H9 (cell line): ENCODE measurements around the gene SUMF1. TPM values are rescaled to one million over a fixed set of nuclear protein-coding genes. Genes with fewer than 3 reads are reported as not detected.

Source experiments
- DNase-seq: peaks from one replicate; pipeline ENCODE4 v3.0.0-alpha.2; 2017
- H2AFZ ChIP-seq: one replicate; pipeline ENCODE4 v1.6.1; 2013; ENCODE audit warnings: mild to moderate bottlenecking, low read length, control low read depth, moderate library complexity
- H2AK5ac ChIP-seq: 2 replicates; pipeline ENCODE4 v1.6.1; 2013; ENCODE audit warnings: low read length, control low read depth, mixed read lengths; ENCODE audit not compliant: insufficient read length
- H2BK120ac ChIP-seq: one replicate; pipeline ENCODE4 v1.6.1; 2013; ENCODE audit warnings: low read depth, mild to moderate bottlenecking, low read length, control low read depth, inconsistent platforms; ENCODE audit not compliant: poor library complexity, severe bottlenecking
- H2BK12ac ChIP-seq: 2 replicates; pipeline ENCODE4 v1.6.1; 2013; ENCODE audit warnings: low read length, control low read depth, mixed read lengths, low read depth; ENCODE audit not compliant: insufficient read length
- H2BK15ac ChIP-seq: 2 replicates; pipeline ENCODE4 v1.6.1; 2013; ENCODE audit warnings: low read depth, low read length, control low read depth
- H2BK20ac ChIP-seq: one replicate; pipeline ENCODE4 v1.6.1; 2013; ENCODE audit warnings: low read depth, mild to moderate bottlenecking, low read length, control low read depth, inconsistent platforms; ENCODE audit not compliant: poor library complexity, severe bottlenecking
- H2BK5ac ChIP-seq: 2 replicates; pipeline ENCODE4 v1.6.1; 2013; ENCODE audit warnings: low read length, control low read depth, mixed read lengths; ENCODE audit not compliant: insufficient read length
- H3K14ac ChIP-seq: 2 replicates; pipeline ENCODE4 v1.6.1; 2013; ENCODE audit warnings: low read length, control low read depth; ENCODE audit not compliant: insufficient read depth
- H3K18ac ChIP-seq: 2 replicates; pipeline ENCODE4 v1.6.1; 2013; ENCODE audit warnings: low read depth, mild to moderate bottlenecking, mixed read lengths, low read length, control low read depth; ENCODE audit not compliant: insufficient read length
- H3K23ac ChIP-seq: 2 replicates; pipeline ENCODE4 v1.6.1; 2013; ENCODE audit warnings: low read length, control low read depth, mixed read lengths, low read depth; ENCODE audit not compliant: insufficient read length
- H3K23me2 ChIP-seq: 2 replicates; pipeline ENCODE4 v1.6.1; 2013; ENCODE audit warnings: low read depth, mild to moderate bottlenecking, mixed read lengths, low read length, control low read depth; ENCODE audit not compliant: insufficient read length, poor library complexity, severe bottlenecking
- H3K27ac ChIP-seq: 2 replicates; pipeline ENCODE4 v1.5.1; 2013; ENCODE audit warnings: low read length, control low read depth, mixed read lengths, low read depth; ENCODE audit not compliant: insufficient read length
- H3K27me3 ChIP-seq: 2 replicates; pipeline ENCODE4 v1.6.1; 2013; ENCODE audit warnings: low read length, control low read depth, inconsistent platforms; ENCODE audit not compliant: insufficient read depth
- H3K4ac ChIP-seq: 2 replicates; pipeline ENCODE4 v1.6.1; 2013; ENCODE audit warnings: low read depth, mild to moderate bottlenecking, control low read depth, inconsistent platforms, low read length, moderate library complexity
- H3K4me1 ChIP-seq: 2 replicates; pipeline ENCODE4 v1.6.1; 2013; ENCODE audit warnings: low read length, control low read depth, inconsistent platforms; ENCODE audit not compliant: insufficient read depth
- H3K4me2 ChIP-seq: 2 replicates; pipeline ENCODE4 v1.6.1; 2013; ENCODE audit warnings: low read length, control low read depth, mixed read lengths; ENCODE audit not compliant: insufficient read length, insufficient read depth
- H3K56ac ChIP-seq: 2 replicates; pipeline ENCODE4 v1.6.1; 2013; ENCODE audit warnings: low read depth, mild to moderate bottlenecking, mixed read lengths, low read length, control low read depth; ENCODE audit not compliant: insufficient read length
- H3K79me1 ChIP-seq: 2 replicates; pipeline ENCODE4 v1.6.1; 2013; ENCODE audit warnings: low read depth, mild to moderate bottlenecking, moderate library complexity, low read length, control low read depth, inconsistent platforms; ENCODE audit not compliant: insufficient read depth, poor library complexity, severe bottlenecking
- H3K79me2 ChIP-seq: 2 replicates; pipeline ENCODE4 v1.6.1; 2013; ENCODE audit warnings: low read length, control low read depth, inconsistent platforms; ENCODE audit not compliant: insufficient read depth
- H3K9ac ChIP-seq: 2 replicates; pipeline ENCODE4 v1.6.1; 2013; ENCODE audit warnings: low read length, control low read depth, mixed read lengths; ENCODE audit not compliant: insufficient read length; ENCODE audit errors: extremely low read depth
- H3K9me3 ChIP-seq: one replicate; pipeline ENCODE4 v1.6.1; 2013; ENCODE audit warnings: low read depth, low read length, inconsistent platforms; ENCODE audit not compliant: control insufficient read depth
- H3T11ph ChIP-seq: one replicate; pipeline ENCODE4 v1.6.1; 2013; ENCODE audit warnings: mild to moderate bottlenecking, low read length, control low read depth, inconsistent platforms
- H4K20me1 ChIP-seq: one replicate; pipeline ENCODE4 v1.6.1; 2013; ENCODE audit not compliant: control insufficient read depth, insufficient read length, insufficient read depth
- H4K5ac ChIP-seq: 2 replicates; pipeline ENCODE4 v1.6.1; 2013; ENCODE audit warnings: low read depth, mild to moderate bottlenecking, mixed read lengths, low read length, control low read depth; ENCODE audit not compliant: insufficient read length
- H4K8ac ChIP-seq: replicated peaks from 2 replicates; pipeline ENCODE4 v1.6.1; 2013; ENCODE audit warnings: low read length, control low read depth, mixed read lengths, low read depth; ENCODE audit not compliant: insufficient read length
- H4K91ac ChIP-seq: 2 replicates; pipeline ENCODE4 v1.6.1; 2013; ENCODE audit warnings: low read depth, mild to moderate bottlenecking, moderate library complexity, mixed read lengths, low read length, control low read depth; ENCODE audit not compliant: insufficient read length
- H3K27ac Mint-ChIP-seq, 3 experiments: 2 replicates in 2 of 3; 3 replicates in 1 of 3; pipeline ENCODE4 v1.8.0; 2020 to 2021; ENCODE audit warnings: mixed read lengths in 3 of 3, mild to moderate bottlenecking in 1 of 3, moderate library complexity in 1 of 3
- H3K27me3 Mint-ChIP-seq: 2 replicates; pipeline ENCODE4 v1.8.0; 2021; ENCODE audit warnings: low read depth, mild to moderate bottlenecking, moderate library complexity, mixed read lengths
- H3K36me3 Mint-ChIP-seq, 3 experiments: 2 replicates in 2 of 3; 3 replicates in 1 of 3; pipeline ENCODE4 v1.8.0; 2020 to 2021; ENCODE audit warnings: low read depth in 3 of 3, mixed read lengths in 3 of 3; ENCODE audit not compliant: insufficient read depth in 1 of 3
- H3K4me1 Mint-ChIP-seq, 2 experiments: 2 replicates each; pipeline ENCODE4 v1.8.0; 2020; ENCODE audit warnings: mixed read lengths in 2 of 2
- H3K4me3 Mint-ChIP-seq, 2 experiments: 2 replicates in 1 of 2; 3 replicates in 1 of 2; pipeline ENCODE4 v1.8.0; 2020 to 2021; ENCODE audit warnings: mild to moderate bottlenecking in 2 of 2, mixed read lengths in 2 of 2, moderate library complexity in 1 of 2
- H3K9me3 Mint-ChIP-seq, 2 experiments: 2 replicates in 1 of 2; 3 replicates in 1 of 2; pipeline ENCODE4 v1.8.0; 2020; ENCODE audit warnings: mild to moderate bottlenecking in 2 of 2, mixed read lengths in 2 of 2, moderate library complexity in 1 of 2
- CTCF ChIP-seq: fragments of 200-600 bp; sonication (generic); conservative IDR thresholded peaks from 3 replicates; pipeline ENCODE4 v1.8.0; 2021; ENCODE audit warnings: antibody characterized with exemption, mild to moderate bottlenecking
- WGBS: extraction: QIAGEN DNeasy Blood & Tissue Kit; methylation state at CpG from one replicate; pipeline ENCODE4 v1.1.7; 2013; ENCODE audit warnings: missing lambda C conversion rate, low lambda C conversion rate, mixed read lengths; ENCODE audit not compliant: insufficient read length; ENCODE audit errors: extremely low coverage; 5-methylcytosine and 5-hydroxymethylcytosine counted together
- total RNA-seq: library from RNA; stranded (reverse); gene quantifications from 2 replicates; pipeline ENCODE4 v1.2.1, GENCODE V29; 2021

Gene SUMF1
- total RNA-seq, 1 experiment from 2014 or later = 9.5 TPM

- Mint-ChIP-seq H3K27ac (no peak overlapping the region; a peak in 1 of 7 replicates), H3K36me3 (0 out of 7 replicates have a peak, but pooled peaks cover 0 to 2% (median 0%) of the 10 kb centered on the region in 3 experiments), H3K4me1 (no peaks in the 10 kb centered on the region), H3K27me3 (no peaks in the 10 kb centered on the region), H3K4me3 (no peak overlapping the region), H3K9me3 (no peaks in the 10 kb centered on the region)
- no peak overlapping the region for H3K18ac ChIP-seq
- H3K27me3 ChIP-seq = no peaks in the 10 kb centered on the region
- no peak for DNase-seq
- H3K79me2 ChIP-seq = no peaks in the 10 kb centered on the region
- no peak overlapping the region for H2BK5ac ChIP-seq
- H2BK20ac ChIP-seq = no peak overlapping the region
- H4K5ac ChIP-seq = no peak overlapping the region
- no peak overlapping the region for H3K4ac ChIP-seq
- no peak overlapping the region for H3K14ac ChIP-seq
- no peak overlapping the region for H3K27ac ChIP-seq
- no peak overlapping the region for H3K4me2 ChIP-seq
- no peaks in the 10 kb centered on the region for H3K4me1 ChIP-seq
- no peaks in the 10 kb centered on the region for H3K79me1 ChIP-seq
- no peak overlapping the region for H3K56ac ChIP-seq
- no peaks in the 10 kb centered on the region for H4K20me1 ChIP-seq
- no peak overlapping the region for H2BK15ac ChIP-seq
- H2AK5ac ChIP-seq = no peak overlapping the region
- no CpG with 5 or more reads among the region's 2 CpGs for WGBS
- no peaks in the 10 kb centered on the region for H3K23me2 ChIP-seq
- H4K8ac ChIP-seq = no peak overlapping the region
- no peak overlapping the region for H3K9ac ChIP-seq
- no peak for TF ChIP-seq CTCF
- H3T11ph ChIP-seq = no peak overlapping the region
- H2AFZ ChIP-seq = no peak overlapping the region
- no peak overlapping the region for H4K91ac ChIP-seq
- H3K9me3 ChIP-seq = no peaks in the 10 kb centered on the region
- no peak overlapping the region for H3K23ac ChIP-seq
- H2BK12ac ChIP-seq = no peak overlapping the region
- no peak overlapping the region for H2BK120ac ChIP-seq
These were observed 104.5 kb downstream of the SUMF1 start for GRCh38 chr3:4362523-4362922.
